Measurements from ENCODE around the gene B4GALNT3. TPM values are rescaled to one million over a fixed set of nuclear protein-coding genes. Genes with fewer than 3 reads are reported as not detected.

B4GALNT3 gene
- total RNA-seq, 4 donors from 2014 or later: 0.20 to 1.9 (median 0.82) TPM

DNA sequence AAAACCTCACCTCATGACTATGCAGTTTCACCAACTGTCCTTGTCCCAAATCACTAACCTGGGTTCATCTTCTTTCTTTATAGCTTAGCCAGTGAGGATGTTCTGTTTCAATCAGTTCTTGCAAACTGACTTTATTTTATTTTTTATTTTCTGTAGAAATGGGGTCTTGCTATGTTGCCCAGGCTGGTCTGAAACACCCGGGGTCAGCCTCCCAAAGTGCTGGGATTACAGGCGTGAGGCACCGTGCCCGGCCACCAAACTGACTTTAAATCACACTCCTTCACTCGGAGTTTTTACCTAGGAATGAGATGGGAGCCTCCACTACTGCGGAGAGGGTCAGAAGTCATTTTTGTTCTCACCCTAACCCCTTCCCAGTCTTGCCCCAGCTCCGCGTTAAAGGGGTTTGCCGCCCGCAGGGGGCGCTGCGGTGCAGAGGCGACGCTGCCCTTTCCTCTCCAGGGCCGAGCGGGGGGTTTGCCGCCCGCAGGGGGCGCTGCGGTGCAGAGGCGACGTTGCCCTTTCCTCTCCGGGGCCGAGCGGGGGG is 7.0 kb upstream of the B4GALNT3 start:
- intact Hi-C loops (cut with DNase I; ENCODE audit: low total_unique reads): loop anchor here (1.0 kb wide), 1 partner anchor 95 kb away; no protein-coding TSS in a partner anchor
- no peak for ATAC-seq

DNA sequence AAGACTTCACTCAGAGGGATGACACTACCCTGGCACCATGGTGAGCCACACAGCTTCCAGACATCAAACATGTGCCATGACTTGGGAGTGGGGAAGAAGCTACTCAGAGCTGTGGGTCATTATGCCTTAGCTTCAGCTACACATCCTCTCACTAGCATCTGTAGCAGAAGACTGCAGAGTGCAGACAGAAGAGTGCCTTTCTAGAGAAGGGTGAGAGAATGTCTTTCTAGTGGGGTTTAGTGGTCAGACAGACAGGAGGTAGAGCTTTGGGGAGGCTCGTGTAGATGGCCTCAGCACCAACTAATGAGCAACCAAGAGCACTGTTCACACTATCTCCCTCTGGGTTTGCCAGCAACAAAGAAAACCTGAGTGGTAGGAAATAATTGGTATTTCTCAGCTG is 4.9 kb upstream of the B4GALNT3 start:
- no peak for ATAC-seq
- peaks cover 0 to 5% of the 10 kb centered on the region in 2 donors for H3K4me1 ChIP-seq
- no peaks in the 10 kb centered on the region for H3K9me3 ChIP-seq
- intact Hi-C loops (cut with DNase I; ENCODE audit: low total_unique reads) (no loop called here), in situ Hi-C loops (cut with MboI; ENCODE audit: low sequenced_read_pairs in 4 of 4) (loop anchor here in 1 of 4 donors (5.0 kb wide), 1 partner anchor 97 kb away; no protein-coding TSS in a partner anchor)
- H3K27me3 ChIP-seq: peaks cover 0 to 19% (median 14%) of the 10 kb centered on the region in 3 donors
- no peak for DNase-seq
- H3K4me3 ChIP-seq: no peak overlapping the region
- H3K27ac ChIP-seq: no peak overlapping the region
- H3K36me3 ChIP-seq: no peaks in the 10 kb centered on the region
- TF ChIP-seq POLR2A (IDR thresholded peaks at IDR 0.05): no peak

More for the DNA sequence above, 7.0 kb upstream of the B4GALNT3 start:
- H3K36me3 ChIP-seq: no peaks in the 10 kb centered on the region
- in situ Hi-C loops (cut with MboI; ENCODE audit: low sequenced_read_pairs in 4 of 4): no loop called here
- H3K9me3 ChIP-seq: no peaks in the 10 kb centered on the region
- no peak overlapping the region for H3K4me3 ChIP-seq
- H3K27ac ChIP-seq: no peak overlapping the region
- TF ChIP-seq, protein P1, sequence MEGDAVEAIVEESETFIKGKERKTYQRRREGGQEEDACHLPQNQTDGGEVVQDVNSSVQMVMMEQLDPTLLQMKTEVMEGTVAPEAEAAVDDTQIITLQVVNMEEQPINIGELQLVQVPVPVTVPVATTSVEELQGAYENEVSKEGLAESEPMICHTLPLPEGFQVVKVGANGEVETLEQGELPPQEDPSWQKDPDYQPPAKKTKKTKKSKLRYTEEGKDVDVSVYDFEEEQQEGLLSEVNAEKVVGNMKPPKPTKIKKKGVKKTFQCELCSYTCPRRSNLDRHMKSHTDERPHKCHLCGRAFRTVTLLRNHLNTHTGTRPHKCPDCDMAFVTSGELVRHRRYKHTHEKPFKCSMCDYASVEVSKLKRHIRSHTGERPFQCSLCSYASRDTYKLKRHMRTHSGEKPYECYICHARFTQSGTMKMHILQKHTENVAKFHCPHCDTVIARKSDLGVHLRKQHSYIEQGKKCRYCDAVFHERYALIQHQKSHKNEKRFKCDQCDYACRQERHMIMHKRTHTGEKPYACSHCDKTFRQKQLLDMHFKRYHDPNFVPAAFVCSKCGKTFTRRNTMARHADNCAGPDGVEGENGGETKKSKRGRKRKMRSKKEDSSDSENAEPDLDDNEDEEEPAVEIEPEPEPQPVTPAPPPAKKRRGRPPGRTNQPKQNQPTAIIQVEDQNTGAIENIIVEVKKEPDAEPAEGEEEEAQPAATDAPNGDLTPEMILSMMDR (IDR thresholded peaks at IDR 0.05 in 4 of 5, conservative IDR thresholded peaks at IDR 0.05 in 1 of 5): peak in 2 of 5 experiments; percentile 27 to 32
- no peak for TF ChIP-seq POLR2A (IDR thresholded peaks at IDR 0.05)
- H3K27me3 ChIP-seq: peaks cover 0 to under 1% (median 0%) of the 10 kb centered on the region in 3 donors
- DNase-seq: no peak
- H3K4me1 ChIP-seq: no peaks in the 10 kb centered on the region

DNA sequence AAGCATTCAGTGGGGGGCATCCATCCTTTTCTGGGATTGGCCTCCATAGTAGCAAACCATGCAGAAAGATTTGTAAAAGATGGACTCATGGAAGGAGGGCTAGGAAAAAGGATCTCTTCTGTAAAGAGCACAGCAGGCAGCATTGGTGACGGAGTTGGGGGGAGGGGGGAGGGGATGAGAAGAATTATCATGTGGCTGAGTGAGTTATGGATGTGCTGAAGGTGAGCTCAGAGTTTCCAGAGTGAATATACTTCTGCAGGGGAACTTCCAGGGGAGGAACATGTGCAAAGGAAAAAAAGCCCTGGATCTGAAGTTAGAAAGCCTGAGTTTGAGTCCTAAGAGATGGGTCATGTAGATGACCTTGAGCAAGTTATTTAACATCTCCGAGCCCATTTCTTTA is 3.9 kb upstream of the B4GALNT3 start:
- no peaks in the 10 kb centered on the region for H3K36me3 ChIP-seq
- in situ Hi-C loops (cut with MboI; ENCODE audit: low sequenced_read_pairs in 4 of 4): loop anchor here in 1 of 4 donors (5.0 kb wide), 1 partner anchor 96 kb away; no protein-coding TSS in a partner anchor
- DNase-seq: no peak
- peaks cover 0 to 19% (median 19%) of the 10 kb centered on the region in 3 donors for H3K27me3 ChIP-seq
- TF ChIP-seq, protein P1 (IDR thresholded peaks at IDR 0.05 in 4 of 5, conservative IDR thresholded peaks at IDR 0.05 in 1 of 5): no peak
- no peak for TF ChIP-seq POLR2A (IDR thresholded peaks at IDR 0.05)
- ATAC-seq: no peak
- no peak overlapping the region for H3K4me3 ChIP-seq
- peaks cover 0 to 11% of the 10 kb centered on the region in 2 donors for H3K4me1 ChIP-seq
- no peak overlapping the region for H3K27ac ChIP-seq
- no peaks in the 10 kb centered on the region for H3K9me3 ChIP-seq
- intact Hi-C loops (cut with DNase I; ENCODE audit: low total_unique reads): no loop called here

DNA sequence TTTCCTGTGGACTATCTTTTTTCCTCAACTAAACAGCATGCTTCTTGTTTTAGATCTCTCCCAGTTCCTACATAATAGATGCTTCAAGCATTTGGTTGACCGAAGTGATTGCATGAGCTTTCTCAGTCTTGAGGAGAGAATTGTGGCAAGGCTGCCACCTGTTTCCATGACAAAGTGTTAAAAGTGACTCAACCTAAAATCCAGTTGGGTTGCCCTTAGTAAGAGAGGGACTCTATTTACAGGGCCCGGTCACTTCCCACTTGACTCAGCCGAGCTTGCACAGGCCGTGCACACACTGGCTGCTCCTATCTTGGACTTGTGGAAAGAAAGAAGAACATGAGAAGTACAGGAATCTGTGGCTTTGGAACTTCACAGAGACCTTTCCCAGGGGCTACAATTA is 2.1 kb upstream of the B4GALNT3 start:
- H3K27ac ChIP-seq: no peak overlapping the region
- no peaks in the 10 kb centered on the region for H3K36me3 ChIP-seq
- no peaks in the 10 kb centered on the region for H3K9me3 ChIP-seq
- ATAC-seq (no peak), DNase-seq (no peak)
- TF ChIP-seq POLR2A (IDR thresholded peaks at IDR 0.05): no peak
- TF ChIP-seq, protein P1 (IDR thresholded peaks at IDR 0.05 in 4 of 5, conservative IDR thresholded peaks at IDR 0.05 in 1 of 5): no peak
- in situ Hi-C loops (cut with MboI; ENCODE audit: low sequenced_read_pairs in 4 of 4): loop anchor here in 1 of 4 donors (5.0 kb wide), 1 partner anchor 95 kb away; no protein-coding TSS in a partner anchor
- no peak overlapping the region for H3K4me3 ChIP-seq
- intact Hi-C loops (cut with DNase I; ENCODE audit: low total_unique reads): no loop called here
- H3K27me3 ChIP-seq: peaks cover 0 to 19% (median 19%) of the 10 kb centered on the region in 3 donors
- H3K4me1 ChIP-seq: peaks cover 0 to 12% of the 10 kb centered on the region in 2 donors

DNA sequence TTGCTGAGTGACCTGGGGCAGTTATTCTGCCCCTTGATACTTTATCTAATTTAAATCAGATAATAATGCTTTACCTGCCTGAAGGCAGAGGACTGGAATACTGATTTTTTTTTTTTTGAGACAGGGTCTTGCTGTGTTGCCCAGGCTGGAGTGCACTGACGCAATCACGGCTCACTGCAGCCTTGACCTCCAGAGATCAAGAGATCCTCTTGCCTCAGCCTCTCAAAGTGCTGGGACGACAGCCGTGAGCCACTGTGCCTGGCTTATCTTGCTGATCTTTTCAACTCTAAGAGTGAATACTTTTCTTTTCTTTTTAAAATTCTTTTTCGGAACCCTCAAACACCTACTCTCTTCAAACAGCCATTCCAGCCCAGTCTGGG is 699 bp upstream of the B4GALNT3 start:
- H3K4me3 ChIP-seq: peak overlapping the region; percentile 53 to 60 (median 56)
- ATAC-seq: no peak
- H3K27ac ChIP-seq: no peak overlapping the region
- intact Hi-C loops (cut with DNase I; ENCODE audit: low total_unique reads): no loop called here
- in situ Hi-C loops (cut with MboI; ENCODE audit: low sequenced_read_pairs in 4 of 4): loop anchor here in 1 of 4 donors (5.0 kb wide), 1 partner anchor 93 kb away; no protein-coding TSS in a partner anchor
- no peak for TF ChIP-seq POLR2A (IDR thresholded peaks at IDR 0.05)
- TF ChIP-seq, protein P1 (IDR thresholded peaks at IDR 0.05 in 4 of 5, conservative IDR thresholded peaks at IDR 0.05 in 1 of 5): no peak
- DNase-seq: no peak
- no peaks in the 10 kb centered on the region for H3K36me3 ChIP-seq
- peaks cover 0 to 12% of the 10 kb centered on the region in 2 donors for H3K4me1 ChIP-seq
- peaks cover 0 to 19% (median 19%) of the 10 kb centered on the region in 3 donors for H3K27me3 ChIP-seq
- H3K9me3 ChIP-seq: no peaks in the 10 kb centered on the region

Measured in gastrocnemius medialis (tissue), 4 donors.